HepG2 (cell line): Measurements from ENCODE around the gene ERF. TPM values are rescaled to one million over a fixed set of nuclear protein-coding genes. Genes with fewer than 3 reads are reported as not detected.

Experiments
- BCL6 ChIP-seq: IDR thresholded peaks from 2 replicates; pipeline ENCODE4 v1.6.1; 2016; ENCODE audit warnings: missing genetic modification reagents, missing compliant biosample characterization
- FOXP1 ChIP-seq, 2 experiments: fragments of 450-650 bp in 1 of 2; IDR thresholded peaks; 2 replicates each; pipeline ENCODE4 v1.6.1; 2017 to 2018; ENCODE audit warnings: antibody characterized with exemption in 1 of 2
- MEIS1 ChIP-seq: sonication (generic); formaldehyde crosslinking; IDR thresholded peaks from 2 replicates; pipeline ENCODE4 v1.9.0; 2021; ENCODE audit warnings: mild to moderate bottlenecking, missing genetic modification reagents, moderate library complexity, borderline replicate concordance
- MTA1 ChIP-seq: sonication (generic); formaldehyde crosslinking; IDR thresholded peaks from 2 replicates; pipeline ENCODE4 v1.4.0; 2020; ENCODE audit warnings: missing genetic modification reagents, mild to moderate bottlenecking, borderline replicate concordance
- MYNN ChIP-seq: sonication (generic); formaldehyde crosslinking; IDR thresholded peaks from 2 replicates; pipeline ENCODE4 v1.4.0; 2020; ENCODE audit warnings: mild to moderate bottlenecking, low read depth, missing genetic modification reagents
- NFE2L2 ChIP-seq: fragments of 150-350 bp; IDR thresholded peaks from 2 replicates; pipeline ENCODE4 v1.6.1; 2014; ENCODE audit warnings: low read length
- SATB2 ChIP-seq: sonication (generic); formaldehyde crosslinking; IDR thresholded peaks from 2 replicates; pipeline ENCODE4 v1.5.0; 2020; ENCODE audit warnings: missing genetic modification reagents
- SIX1 ChIP-seq: sonication (generic); formaldehyde crosslinking; IDR thresholded peaks from 2 replicates; pipeline ENCODE4 v1.4.0; 2020; ENCODE audit warnings: missing genetic modification reagents, borderline replicate concordance
- ZBTB21 ChIP-seq: sonication (generic); formaldehyde crosslinking; IDR thresholded peaks from 2 replicates; pipeline ENCODE4 v1.4.0; 2020; ENCODE audit warnings: missing genetic modification reagents
- ZBTB25 ChIP-seq: IDR thresholded peaks from 2 replicates; pipeline ENCODE4 v1.6.1; 2018; ENCODE audit warnings: missing genetic modification reagents
- ZFP1 ChIP-seq: IDR thresholded peaks from 2 replicates; pipeline ENCODE4 v1.6.1; 2016
- ZKSCAN1 ChIP-seq: fragments of 150-350 bp; IDR thresholded peaks from 2 replicates; pipeline ENCODE4 v1.6.1; 2014; ENCODE audit warnings: low read length
- ZNF382 ChIP-seq: sonication (generic); formaldehyde crosslinking; IDR thresholded peaks from 2 replicates; pipeline ENCODE4 v1.5.0; 2020; ENCODE audit warnings: missing genetic modification reagents, mild to moderate bottlenecking, borderline replicate concordance
- ZNF781 ChIP-seq: sonication (generic); formaldehyde crosslinking; IDR thresholded peaks from 2 replicates; pipeline ENCODE4 v1.5.1; 2020; ENCODE audit warnings: borderline replicate concordance, mild to moderate bottlenecking, missing genetic modification reagents; ENCODE audit errors: not compliant biosample characterization
- ZSCAN21 ChIP-seq: sonication (generic); formaldehyde crosslinking; IDR thresholded peaks from 2 replicates; pipeline ENCODE4 v1.8.0; 2022; ENCODE audit warnings: mild to moderate bottlenecking, missing genetic modification reagents, moderate library complexity, borderline replicate concordance
- polyA plus RNA-seq, 8 experiments: library from polyadenylated mRNA; depleted of rRNA in 3 of 8; stranded (reverse) in 7 of 8; unstranded in 1 of 8; fragments of >200 nt; fragmentation: Illumina TruSeq in 4 of 8; extraction: Trizol in 4 of 8; gene quantifications; 2 replicates each; pipeline versions ENCODE4 v1.2.1 to v1.2.3, GENCODE V29; 2011 to 2016; ENCODE audit warnings: low read depth in 4 of 8, missing spikeins in 1 of 8, mixed read lengths in 1 of 8; ENCODE audit not compliant: insufficient read depth in 1 of 8
- total RNA-seq, 5 experiments: library from RNA; depleted of rRNA; stranded (reverse); fragments of >200 nt; fragmentation: Illumina TruSeq; extraction: Trizol; gene quantifications; 2 replicates each; pipeline ENCODE4 v1.2.3, GENCODE V29; 2016; ENCODE audit warnings: low read depth in 1 of 5
- TF ChIP-seq, protein P1 (sequence below): sonication (generic); formaldehyde crosslinking; IDR thresholded peaks from 2 replicates; pipeline ENCODE4 v1.4.0; 2020; ENCODE audit warnings: missing genetic modification reagents, borderline replicate concordance
- TF ChIP-seq, protein P2 (sequence below): sonication (generic); formaldehyde crosslinking; IDR thresholded peaks from 2 replicates; pipeline ENCODE4 v1.9.0; 2021; ENCODE audit warnings: missing genetic modification reagents, borderline replicate concordance
- TF ChIP-seq, protein P3 (sequence below): sonication (generic); formaldehyde crosslinking; IDR thresholded peaks from 2 replicates; pipeline ENCODE4 v1.5.0; 2020; ENCODE audit warnings: mild to moderate bottlenecking, missing genetic modification reagents, borderline replicate concordance
- TF ChIP-seq, protein P4 (sequence below): sonication (generic); formaldehyde crosslinking; IDR thresholded peaks from 2 replicates; pipeline ENCODE4 v1.5.0; 2020; ENCODE audit warnings: mild to moderate bottlenecking, missing genetic modification reagents

Gene ERF
- total and polyA plus RNA-seq, 2 of the 13 experiments (the other 11 are each of a cell fraction or from before 2014, with no cell fraction given) = 67.1 to 69.9 TPM

DNA sequence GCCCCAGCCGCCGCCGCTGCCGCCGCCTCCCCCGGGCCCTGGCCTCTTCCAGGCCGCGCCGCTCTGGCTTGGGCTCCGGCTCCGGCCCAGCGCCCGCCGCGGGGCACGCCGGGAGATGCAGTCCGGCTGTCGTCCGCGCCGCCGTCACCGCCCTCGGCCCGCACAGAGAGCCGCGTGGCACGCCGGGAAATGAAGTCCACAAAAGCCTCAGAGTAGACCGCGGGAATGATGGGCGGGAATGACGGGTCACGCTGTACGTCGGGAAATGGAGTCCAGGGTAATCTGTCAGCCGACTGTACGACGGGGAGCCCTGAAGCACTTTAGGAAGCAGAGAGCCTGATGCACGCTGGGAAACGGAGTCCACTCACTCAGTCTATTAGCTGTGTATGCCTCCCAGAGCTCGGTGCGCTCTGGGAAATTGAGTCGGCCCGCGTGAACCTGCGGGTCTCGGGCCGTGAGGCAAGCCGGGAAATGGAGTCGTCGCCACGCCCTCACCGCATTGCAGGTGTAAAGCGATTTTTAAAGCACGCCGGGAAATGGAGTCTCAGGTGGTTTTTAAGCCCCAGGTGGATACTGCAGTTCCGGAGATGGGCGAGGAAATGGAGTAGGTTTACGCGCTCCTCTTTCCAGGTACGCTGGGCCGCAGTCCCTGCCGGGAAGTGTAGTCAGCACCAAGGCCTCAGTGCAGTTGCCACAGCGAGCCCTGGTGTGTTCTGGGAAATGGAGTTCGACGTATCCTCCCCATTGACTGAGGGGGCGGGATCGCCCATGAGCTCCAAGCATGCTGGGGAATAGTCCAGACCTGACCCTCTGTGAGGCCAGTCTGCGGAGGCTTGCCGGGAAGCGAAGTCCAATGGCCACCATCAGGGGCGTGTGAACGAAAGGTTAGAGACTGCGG, 12.2 kb downstream of the ERF start, which contains the start of gene GSK3A (continued):
- TF ChIP-seq, protein P1, sequence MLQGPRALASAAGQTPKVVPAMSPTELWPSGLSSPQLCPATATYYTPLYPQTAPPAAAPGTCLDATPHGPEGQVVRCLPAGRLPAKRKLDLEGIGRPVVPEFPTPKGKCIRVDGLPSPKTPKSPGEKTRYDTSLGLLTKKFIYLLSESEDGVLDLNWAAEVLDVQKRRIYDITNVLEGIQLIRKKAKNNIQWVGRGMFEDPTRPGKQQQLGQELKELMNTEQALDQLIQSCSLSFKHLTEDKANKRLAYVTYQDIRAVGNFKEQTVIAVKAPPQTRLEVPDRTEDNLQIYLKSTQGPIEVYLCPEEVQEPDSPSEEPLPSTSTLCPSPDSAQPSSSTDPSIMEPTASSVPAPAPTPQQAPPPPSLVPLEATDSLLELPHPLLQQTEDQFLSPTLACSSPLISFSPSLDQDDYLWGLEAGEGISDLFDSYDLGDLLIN (CRISPR knock-in tag) = peak; percentile 46; the same call in 1 of the 2 replicates
- TF ChIP-seq ZFP1 (CRISPR knock-in tag) (no peak), MEIS1 (CRISPR knock-in tag) (no peak), NFE2L2 (no peak), ZKSCAN1 (no peak), ZBTB25 (CRISPR knock-in tag) (no peak; the same call in none of the 2 replicates), ZNF781 (no peak), SIX1 (CRISPR knock-in tag) (no peak), MTA1 (CRISPR knock-in tag) (no peak), FOXP1 (IDR thresholded peaks at IDR 0.05) (no peak), FOXP1 (CRISPR knock-in tag; IDR thresholded peaks at IDR 0.05) (no peak), MYNN (CRISPR knock-in tag) (no peak), ZSCAN21 (CRISPR knock-in tag) (peak; percentile 53; the same call in 1 of the 2 replicates), SATB2 (CRISPR knock-in tag) (no peak), BCL6 (CRISPR knock-in tag) (peak; percentile 85), ZNF382 (no peak), ZBTB21 (CRISPR knock-in tag) (no peak)
- TF ChIP-seq, protein P2, sequence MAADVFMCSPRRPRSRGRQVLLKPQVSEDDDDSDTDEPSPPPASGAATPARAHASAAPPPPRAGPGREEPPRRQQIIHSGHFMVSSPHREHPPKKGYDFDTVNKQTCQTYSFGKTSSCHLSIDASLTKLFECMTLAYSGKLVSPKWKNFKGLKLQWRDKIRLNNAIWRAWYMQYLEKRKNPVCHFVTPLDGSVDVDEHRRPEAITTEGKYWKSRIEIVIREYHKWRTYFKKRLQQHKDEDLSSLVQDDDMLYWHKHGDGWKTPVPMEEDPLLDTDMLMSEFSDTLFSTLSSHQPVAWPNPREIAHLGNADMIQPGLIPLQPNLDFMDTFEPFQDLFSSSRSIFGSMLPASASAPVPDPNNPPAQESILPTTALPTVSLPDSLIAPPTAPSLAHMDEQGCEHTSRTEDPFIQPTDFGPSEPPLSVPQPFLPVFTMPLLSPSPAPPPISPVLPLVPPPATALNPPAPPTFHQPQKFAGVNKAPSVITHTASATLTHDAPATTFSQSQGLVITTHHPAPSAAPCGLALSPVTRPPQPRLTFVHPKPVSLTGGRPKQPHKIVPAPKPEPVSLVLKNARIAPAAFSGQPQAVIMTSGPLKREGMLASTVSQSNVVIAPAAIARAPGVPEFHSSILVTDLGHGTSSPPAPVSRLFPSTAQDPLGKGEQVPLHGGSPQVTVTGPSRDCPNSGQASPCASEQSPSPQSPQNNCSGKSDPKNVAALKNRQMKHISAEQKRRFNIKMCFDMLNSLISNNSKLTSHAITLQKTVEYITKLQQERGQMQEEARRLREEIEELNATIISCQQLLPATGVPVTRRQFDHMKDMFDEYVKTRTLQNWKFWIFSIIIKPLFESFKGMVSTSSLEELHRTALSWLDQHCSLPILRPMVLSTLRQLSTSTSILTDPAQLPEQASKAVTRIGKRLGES = no peak
- TF ChIP-seq, protein P3, sequence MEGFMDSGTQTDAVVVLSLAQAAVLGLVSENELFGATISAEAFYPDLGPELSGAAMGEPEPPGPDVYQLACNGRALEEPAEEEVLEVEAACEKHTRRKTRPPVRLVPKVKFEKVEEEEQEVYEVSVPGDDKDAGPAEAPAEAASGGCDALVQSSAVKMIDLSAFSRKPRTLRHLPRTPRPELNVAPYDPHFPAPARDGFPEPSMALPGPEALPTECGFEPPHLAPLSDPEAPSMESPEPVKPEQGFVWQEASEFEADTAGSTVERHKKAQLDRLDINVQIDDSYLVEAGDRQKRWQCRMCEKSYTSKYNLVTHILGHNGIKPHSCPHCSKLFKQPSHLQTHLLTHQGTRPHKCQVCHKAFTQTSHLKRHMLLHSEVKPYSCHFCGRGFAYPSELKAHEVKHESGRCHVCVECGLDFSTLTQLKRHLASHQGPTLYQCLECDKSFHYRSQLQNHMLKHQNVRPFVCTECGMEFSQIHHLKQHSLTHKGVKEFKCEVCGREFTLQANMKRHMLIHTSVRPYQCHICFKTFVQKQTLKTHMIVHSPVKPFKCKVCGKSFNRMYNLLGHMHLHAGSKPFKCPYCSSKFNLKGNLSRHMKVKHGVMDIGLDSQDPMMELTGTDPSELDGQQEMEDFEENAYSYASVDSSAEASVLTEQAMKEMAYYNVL (CRISPR knock-in tag) = peak; percentile 35; the same call in 1 of the 2 replicates
- TF ChIP-seq, protein P4, sequence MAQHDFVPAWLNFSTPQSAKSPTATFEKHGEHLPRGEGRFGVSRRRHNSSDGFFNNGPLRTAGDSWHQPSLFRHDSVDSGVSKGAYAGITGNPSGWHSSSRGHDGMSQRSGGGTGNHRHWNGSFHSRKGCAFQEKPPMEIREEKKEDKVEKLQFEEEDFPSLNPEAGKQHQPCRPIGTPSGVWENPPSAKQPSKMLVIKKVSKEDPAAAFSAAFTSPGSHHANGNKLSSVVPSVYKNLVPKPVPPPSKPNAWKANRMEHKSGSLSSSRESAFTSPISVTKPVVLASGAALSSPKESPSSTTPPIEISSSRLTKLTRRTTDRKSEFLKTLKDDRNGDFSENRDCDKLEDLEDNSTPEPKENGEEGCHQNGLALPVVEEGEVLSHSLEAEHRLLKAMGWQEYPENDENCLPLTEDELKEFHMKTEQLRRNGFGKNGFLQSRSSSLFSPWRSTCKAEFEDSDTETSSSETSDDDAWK (CRISPR knock-in tag) = no peak
